GM11168 (cell line): ENCODE results near the gene RAPGEF4.
"Not testable (repeated sequence)": the region's sequence is repeated elsewhere in the genome, so short reads cannot be mapped to it uniquely, and the experiment has no call there.

Source experiments
- in situ Hi-C: fragments of 300-500 bp; cut with MboI; formaldehyde crosslinking; loops from one replicate; pipeline ENCODE4 v1.12.0; 2022; ENCODE audit warnings: low sequenced_read_pairs; ENCODE audit not compliant: unreplicated experiment

The RAPGEF4 gene

DNA sequence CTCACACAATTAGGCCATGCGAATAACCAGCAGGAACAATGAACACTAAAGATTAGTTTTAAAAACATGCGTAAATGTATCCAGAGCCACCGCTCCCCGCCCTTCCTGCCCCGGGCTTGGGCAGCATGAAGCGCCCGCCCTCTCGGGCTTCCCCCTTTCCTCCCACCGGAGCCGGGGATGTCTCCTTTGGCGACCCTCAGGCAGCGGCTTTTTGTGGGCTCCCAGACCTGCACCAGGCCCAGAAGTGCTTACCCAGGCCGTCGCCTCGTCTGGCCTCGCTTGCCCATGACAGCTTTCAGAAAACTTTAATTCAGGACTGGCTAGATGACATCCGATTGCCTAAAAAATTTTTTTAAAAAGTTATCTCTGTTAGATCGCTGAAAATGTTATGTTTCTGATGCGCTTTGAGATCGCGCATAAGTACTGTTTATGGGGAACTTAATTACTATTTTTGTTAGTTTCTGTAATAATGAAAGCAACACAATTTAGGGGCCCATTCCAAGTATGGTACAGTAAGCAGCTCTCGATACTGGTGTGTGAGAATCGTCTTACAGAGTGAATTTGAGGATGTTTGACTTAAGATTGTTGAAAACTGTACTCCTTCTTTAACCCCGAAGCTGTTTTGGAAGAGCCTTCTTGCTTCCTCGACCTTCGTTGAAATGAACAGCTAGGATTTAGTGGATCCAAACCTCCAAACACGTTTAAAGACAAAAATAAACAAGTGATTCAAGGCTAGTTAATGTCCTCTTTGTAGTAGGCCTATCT lies 341.1 kb downstream of the RAPGEF4 start:
- in situ Hi-C loops: no loop called here

DNA sequence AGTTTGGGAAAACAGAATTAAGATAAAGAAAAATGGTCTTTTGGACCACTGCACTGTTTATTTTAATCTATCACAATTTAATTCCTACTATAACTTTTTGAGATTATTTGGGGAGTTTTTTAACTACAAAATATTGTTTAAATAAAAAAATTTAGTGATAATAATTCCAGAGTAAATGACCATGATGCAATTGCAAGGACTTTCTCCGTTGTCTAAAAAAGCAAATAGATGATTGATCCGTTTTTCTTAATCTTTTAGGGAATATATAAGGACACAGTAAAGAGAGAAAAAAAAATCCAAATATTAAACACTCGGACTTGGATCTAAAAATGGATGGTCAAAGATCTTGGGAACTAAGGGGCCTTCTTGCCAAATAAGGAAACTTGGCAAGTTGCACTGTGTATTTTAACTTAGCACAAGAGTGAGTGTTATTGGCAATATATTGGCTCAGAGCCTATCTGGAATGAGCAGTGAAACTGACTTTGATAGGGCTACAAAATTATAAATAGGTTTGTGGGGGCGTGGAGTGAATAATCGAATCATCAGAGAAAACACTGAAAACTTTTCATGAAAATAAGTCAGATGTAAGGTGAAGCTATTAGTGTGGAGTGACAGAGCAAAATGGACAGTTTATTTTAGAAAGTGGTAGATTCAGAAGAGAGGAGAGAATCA lies 342.0 kb downstream of the RAPGEF4 start:
- in situ Hi-C loops: no loop called here

DNA sequence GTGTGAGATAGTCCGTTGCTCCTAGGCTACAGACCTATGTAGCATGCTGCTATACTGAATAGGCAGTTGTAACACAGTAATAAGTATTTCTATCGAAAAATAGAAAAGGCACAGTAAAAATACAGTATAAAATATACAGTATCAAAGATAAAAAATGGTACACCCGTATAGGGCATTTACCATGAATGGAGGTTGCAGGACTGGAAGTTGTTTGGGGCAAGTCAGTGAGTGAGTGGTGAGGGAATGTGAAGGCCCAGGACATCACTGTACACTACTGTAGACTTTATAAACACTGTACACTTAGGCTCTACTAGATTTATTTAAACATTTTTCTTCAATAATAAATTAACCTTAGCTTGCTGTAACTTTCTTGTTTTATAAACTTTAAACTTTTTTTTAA lies 343.5 kb downstream of the RAPGEF4 start:
- in situ Hi-C loops: no loop called here

- in situ Hi-C loops: no loop called here
Observed at GRCh38 chr2:173079973-173080860, 344.6 kb downstream of the RAPGEF4 start.

- in situ Hi-C loops: no loop called here
Observed at GRCh38 chr2:173086518-173087213, 351.0 kb downstream of the RAPGEF4 start.

GRCh38 chr2:173087214-173087581 lies 351.6 kb downstream of the RAPGEF4 start:
- in situ Hi-C loops: no loop called here

- in situ Hi-C loops: no loop called here
Observed at GRCh38 chr2:173087793-173088496, 352.3 kb downstream of the RAPGEF4 start.

DNA sequence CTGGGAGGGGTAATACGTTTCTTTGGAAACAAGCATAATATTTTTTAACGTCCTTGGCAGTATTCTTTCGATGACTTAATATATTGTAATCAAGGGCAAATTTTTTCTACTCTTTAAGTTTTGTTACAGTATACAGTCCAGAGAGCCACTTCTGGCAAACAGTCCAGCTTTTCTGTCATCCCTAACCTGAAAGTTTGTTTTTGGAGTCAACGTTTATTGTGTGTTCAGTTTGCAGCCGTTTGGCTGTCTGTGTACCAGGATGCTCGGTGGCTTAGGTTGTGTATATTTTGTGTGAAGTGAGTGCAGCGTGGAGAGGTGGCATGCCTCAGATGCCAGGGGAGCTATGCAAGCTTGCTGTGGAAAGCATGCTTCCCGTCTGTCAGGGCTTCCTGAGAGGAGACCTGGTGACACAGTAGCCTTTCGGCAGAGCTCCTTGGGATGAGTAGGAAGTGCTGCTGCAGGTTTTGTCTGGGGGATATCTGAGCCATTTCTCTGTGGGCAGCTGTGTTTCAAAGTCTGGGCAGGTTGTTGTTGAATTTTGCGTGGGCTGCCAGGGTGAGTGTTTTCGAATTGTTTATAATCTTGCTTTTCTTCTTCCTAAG lies 354.7 kb downstream of the RAPGEF4 start:
- in situ Hi-C loops: no loop called here

DNA sequence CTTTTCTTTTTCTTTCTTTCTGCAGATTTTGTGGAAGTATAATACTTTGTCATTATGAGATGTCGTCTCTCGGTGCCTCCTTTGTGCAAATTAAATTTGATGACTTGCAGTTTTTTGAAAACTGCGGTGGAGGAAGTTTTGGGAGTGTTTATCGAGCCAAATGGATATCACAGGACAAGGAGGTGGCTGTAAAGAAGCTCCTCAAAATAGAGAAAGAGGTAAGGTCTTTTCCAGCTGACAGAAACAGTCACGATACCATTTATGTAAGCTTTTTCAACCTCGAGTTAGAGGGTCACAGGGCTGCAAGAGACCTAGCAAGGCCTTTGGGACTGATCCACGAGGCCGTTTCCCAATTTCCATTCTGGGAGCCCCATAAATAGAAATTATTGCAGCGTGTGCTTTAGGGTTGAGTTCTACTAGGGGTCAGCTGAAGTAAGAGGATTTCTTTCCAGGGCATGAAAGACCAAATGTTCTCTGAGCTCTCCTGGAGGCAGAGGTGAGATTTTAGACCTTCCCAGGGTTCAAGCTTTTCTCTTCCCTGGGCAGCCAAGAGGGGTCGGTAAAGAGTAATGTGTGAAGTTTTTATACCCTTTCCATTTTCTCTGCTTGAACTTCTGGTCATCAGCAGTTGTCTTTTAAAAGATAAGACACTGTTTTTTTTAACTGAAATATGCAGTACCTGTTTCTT lies 355.5 kb downstream of the RAPGEF4 start:
- in situ Hi-C loops: no loop called here

DNA sequence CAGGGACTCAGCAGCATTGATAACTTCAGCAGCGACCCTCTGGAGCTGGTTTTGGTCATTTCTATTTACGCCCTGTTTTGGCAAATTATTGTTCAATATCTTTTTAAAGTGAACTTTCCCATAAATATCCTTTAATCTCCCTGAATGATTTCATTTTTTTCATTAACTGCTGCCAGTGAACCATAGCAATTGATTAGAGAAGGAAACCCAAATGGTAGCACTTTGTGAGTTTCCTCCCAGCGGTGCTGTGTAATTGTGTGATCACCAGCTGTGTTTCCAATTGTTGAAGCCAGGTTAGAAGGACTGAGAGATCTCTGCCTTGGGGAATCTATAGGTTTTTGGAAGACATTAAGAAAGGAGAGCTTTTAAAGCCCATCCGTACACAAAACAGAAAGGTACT lies 356.3 kb downstream of the RAPGEF4 start:
- in situ Hi-C loops: no loop called here

GRCh38 chr2:173092844-173093402 lies 357.3 kb downstream of the RAPGEF4 start:
- in situ Hi-C loops: no loop called here

GRCh38 chr2:173093617-173094016 lies 358.0 kb downstream of the RAPGEF4 start:
- in situ Hi-C loops: not testable (repeated sequence)

DNA sequence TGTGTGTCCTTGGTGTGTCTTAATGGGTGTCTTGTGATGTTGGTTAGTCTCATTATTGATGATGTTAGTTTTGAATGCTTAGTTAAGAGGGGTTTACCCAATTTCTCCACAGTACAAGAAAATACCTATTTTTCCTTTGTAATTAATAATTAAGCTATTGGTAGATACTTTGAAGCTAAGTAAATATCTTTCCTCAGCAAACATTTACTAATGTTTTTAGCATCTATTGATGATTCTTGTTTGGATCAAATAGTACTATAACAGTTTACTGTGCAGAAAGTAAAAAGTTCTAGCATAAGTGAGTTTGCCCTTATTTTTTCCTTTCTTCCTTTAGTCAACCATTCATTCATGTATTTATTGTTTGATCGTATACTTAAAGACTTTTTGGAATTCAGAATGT lies 359.1 kb downstream of the RAPGEF4 start:
- in situ Hi-C loops: no loop called here

- in situ Hi-C loops: no loop called here
Observed at GRCh38 chr2:173095356-173095755, 359.7 kb downstream of the RAPGEF4 start.

- in situ Hi-C loops: no loop called here
Observed at GRCh38 chr2:173099271-173099670, 363.6 kb downstream of the RAPGEF4 start.

- in situ Hi-C loops: no loop called here
Observed at GRCh38 chr2:173099804-173100203, 364.2 kb downstream of the RAPGEF4 start.

DNA sequence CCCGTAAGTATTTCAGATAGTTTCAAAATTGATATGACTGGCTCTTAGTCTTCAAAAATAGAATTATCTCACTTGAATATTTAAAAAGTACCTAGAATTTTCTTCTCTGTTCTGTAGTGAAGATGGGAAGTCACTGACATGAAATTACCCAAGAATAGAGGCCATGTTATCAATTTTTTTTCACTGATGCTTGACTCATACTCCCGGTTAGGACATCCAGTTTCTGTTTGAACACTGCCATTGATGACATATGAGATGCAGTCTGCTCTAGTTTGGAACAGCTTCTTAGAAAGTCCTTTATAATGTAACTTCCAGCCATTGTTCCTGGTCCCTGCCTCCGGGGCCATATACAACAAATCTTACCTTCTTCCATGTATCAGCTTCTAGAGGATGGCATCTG lies 366.0 kb downstream of the RAPGEF4 start:
- in situ Hi-C loops: no loop called here
